Measurements from ENCODE around the gene ABCE1.

DNA sequence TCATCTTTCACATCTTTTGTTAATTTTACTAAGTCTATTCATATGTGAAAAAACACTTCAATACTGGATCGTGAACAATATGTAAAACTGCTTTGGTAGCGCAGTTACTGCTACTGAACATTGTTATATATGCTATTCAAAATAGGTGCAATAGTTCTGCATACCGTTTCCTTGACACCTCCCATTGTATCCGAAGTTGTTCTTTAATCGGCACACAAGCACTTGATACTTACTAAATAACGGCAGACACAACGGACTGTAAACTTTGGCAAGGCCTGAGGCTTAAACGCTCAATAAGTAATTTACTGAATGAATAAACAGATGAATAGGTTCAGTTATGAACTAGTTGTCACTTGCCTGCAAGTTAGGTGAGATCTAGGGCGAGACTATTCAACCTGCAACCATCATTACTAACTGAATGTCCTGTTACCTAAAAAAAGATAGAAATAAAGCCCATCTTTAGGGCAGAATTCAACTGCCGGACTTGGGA is 735 bp upstream of the ABCE1 start:
- no peak for TF ChIP-seq RXRA (IDR thresholded peaks at IDR 0.05; ENCODE audit: insufficient read depth, low read depth, low read length)
- TF ChIP-seq, protein P1, sequence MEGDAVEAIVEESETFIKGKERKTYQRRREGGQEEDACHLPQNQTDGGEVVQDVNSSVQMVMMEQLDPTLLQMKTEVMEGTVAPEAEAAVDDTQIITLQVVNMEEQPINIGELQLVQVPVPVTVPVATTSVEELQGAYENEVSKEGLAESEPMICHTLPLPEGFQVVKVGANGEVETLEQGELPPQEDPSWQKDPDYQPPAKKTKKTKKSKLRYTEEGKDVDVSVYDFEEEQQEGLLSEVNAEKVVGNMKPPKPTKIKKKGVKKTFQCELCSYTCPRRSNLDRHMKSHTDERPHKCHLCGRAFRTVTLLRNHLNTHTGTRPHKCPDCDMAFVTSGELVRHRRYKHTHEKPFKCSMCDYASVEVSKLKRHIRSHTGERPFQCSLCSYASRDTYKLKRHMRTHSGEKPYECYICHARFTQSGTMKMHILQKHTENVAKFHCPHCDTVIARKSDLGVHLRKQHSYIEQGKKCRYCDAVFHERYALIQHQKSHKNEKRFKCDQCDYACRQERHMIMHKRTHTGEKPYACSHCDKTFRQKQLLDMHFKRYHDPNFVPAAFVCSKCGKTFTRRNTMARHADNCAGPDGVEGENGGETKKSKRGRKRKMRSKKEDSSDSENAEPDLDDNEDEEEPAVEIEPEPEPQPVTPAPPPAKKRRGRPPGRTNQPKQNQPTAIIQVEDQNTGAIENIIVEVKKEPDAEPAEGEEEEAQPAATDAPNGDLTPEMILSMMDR (IDR thresholded peaks at IDR 0.05; ENCODE audit: control extremely low read depth in 1 of 3, insufficient read depth in 1 of 3, low read depth in 1 of 3, low read length in 3 of 3) = no peak
- no peak for TF ChIP-seq POLR2A (IDR thresholded peaks at IDR 0.05; ENCODE audit: control extremely low read depth in 1 of 2, low read depth in 2 of 2, low read length in 2 of 2)
- TF ChIP-seq GABPA (IDR thresholded peaks at IDR 0.05; ENCODE audit: borderline replicate concordance, insufficient read depth, low read length) = no peak
- TF ChIP-seq, protein P2, sequence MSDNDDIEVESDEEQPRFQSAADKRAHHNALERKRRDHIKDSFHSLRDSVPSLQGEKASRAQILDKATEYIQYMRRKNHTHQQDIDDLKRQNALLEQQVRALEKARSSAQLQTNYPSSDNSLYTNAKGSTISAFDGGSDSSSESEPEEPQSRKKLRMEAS (IDR thresholded peaks at IDR 0.05) = no peak
- TF ChIP-seq RFX5 (IDR thresholded peaks at IDR 0.05; ENCODE audit: borderline replicate concordance, low read depth, low read length) = no peak
- no peak for TF ChIP-seq TCF12 (IDR thresholded peaks at IDR 0.05; ENCODE audit: low read depth, low read length)
- TF ChIP-seq, protein P3, sequence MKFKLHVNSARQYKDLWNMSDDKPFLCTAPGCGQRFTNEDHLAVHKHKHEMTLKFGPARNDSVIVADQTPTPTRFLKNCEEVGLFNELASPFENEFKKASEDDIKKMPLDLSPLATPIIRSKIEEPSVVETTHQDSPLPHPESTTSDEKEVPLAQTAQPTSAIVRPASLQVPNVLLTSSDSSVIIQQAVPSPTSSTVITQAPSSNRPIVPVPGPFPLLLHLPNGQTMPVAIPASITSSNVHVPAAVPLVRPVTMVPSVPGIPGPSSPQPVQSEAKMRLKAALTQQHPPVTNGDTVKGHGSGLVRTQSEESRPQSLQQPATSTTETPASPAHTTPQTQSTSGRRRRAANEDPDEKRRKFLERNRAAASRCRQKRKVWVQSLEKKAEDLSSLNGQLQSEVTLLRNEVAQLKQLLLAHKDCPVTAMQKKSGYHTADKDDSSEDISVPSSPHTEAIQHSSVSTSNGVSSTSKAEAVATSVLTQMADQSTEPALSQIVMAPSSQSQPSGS (IDR thresholded peaks at IDR 0.05; ENCODE audit: low read length) = no peak
- TF ChIP-seq TAF1 (IDR thresholded peaks at IDR 0.05; ENCODE audit: low read depth, low read length) = no peak
- no peak for TF ChIP-seq CTBP2 (IDR thresholded peaks at IDR 0.05; ENCODE audit: borderline replicate concordance, insufficient read depth, insufficient read length, low read length)
- no peak for TF ChIP-seq POLR2AphosphoS5 (IDR thresholded peaks at IDR 0.05; ENCODE audit: low read depth, low read length)
- TF ChIP-seq JUND (IDR thresholded peaks at IDR 0.05; ENCODE audit: low read length) = no peak
- no peak for TF ChIP-seq EZH2 (IDR thresholded peaks at IDR 0.05; ENCODE audit: low read depth, low read length, severe bottlenecking)
- TF ChIP-seq, protein P4, sequence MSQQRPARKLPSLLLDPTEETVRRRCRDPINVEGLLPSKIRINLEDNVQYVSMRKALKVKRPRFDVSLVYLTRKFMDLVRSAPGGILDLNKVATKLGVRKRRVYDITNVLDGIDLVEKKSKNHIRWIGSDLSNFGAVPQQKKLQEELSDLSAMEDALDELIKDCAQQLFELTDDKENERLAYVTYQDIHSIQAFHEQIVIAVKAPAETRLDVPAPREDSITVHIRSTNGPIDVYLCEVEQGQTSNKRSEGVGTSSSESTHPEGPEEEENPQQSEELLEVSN (IDR thresholded peaks at IDR 0.05) = no peak
